Measurements from ENCODE around the gene ACY1.
A peak's percentile ranks its signal among the peaks of the same experiment; 100 is the strongest.
"Not testable (repeated sequence)": the region's sequence is repeated elsewhere in the genome, so short reads cannot be mapped to it uniquely, and the experiment has no call there.

Gene ACY1

DNA sequence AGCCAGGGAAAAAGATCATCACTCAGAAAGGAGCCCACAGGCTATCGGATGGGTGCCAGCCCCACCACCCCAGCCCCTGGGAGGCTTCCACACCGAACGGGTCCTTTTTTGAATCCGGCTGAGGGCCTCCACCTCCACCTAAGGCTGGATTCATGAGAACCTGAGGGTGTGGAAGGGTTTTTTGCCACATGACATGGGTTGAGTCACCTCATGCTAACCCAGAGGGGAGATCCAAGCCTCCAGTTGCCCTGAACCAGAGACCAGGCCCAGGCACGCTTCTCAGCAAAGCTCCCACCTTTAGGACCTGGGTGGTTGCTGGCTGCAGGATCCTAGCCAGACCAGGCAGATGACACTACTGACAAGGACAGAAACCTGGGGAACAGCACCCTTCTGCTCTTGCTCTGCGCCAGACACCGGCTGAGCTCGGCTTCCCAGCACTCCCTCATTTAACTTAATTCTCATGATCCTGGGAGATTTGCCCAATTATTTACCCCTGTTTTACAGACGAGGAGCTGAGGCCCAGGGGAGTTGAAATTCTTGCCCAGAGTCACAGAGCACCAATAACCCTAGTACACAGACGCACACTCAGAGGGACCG, 47.5 kb downstream of the ACY1 start:
- no peak for DNase-seq

DNA sequence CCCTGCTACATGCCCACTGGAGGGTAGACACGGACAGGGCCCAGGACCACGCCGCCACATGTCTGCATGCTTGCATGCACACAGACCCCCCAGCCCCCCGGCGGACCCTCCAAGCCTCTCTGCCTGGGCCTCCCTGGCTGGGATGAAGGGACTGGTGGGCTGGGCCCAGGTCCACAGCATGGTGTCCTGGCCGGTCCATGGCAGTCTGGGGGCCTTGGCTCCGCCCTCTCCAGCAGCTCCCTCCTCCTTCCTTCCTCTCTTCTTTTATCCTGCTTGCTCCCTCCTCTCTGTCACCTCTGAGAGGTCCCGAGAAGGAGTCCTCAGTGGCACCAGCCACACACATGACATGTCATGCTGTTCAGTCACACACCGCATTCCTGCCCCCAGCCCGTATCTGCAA, 48.6 kb downstream of the ACY1 start:
- no peak for DNase-seq

DNA sequence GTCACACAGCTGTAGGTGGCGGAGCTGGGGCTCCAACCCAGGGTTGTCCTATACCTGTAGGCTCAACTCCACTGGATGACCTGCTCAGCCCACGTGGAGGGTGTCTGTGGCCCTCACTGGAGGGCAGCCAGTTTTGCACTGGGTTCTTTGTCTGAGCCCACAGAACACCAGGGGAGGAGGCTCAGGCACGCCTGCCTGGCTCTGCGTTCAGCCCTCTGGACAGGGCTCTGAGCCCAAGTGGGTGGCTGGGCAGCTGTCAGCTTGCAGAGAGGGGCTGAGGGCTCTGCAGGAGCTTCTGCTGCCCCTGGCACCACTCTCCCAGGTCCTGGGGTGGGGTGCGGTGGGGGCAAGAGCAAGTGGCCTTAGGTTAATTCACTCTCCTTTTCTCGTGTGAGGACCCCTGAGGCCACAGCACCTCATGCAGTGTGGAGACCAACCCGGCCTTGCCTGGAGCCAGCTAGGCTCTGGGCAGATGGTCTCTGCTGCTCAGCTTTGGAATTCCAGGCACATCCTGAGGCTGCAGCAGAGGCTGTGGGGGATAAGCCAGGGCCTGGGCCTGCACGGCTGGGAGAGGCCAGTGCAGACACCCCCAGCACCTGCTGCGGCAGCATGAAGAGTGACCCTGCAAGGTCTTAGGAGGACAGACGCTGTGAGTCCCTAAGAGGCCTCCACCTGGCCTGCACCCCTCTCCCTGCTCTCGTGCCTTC, 49.5 kb downstream of the ACY1 start:
- no peak for DNase-seq

DNA sequence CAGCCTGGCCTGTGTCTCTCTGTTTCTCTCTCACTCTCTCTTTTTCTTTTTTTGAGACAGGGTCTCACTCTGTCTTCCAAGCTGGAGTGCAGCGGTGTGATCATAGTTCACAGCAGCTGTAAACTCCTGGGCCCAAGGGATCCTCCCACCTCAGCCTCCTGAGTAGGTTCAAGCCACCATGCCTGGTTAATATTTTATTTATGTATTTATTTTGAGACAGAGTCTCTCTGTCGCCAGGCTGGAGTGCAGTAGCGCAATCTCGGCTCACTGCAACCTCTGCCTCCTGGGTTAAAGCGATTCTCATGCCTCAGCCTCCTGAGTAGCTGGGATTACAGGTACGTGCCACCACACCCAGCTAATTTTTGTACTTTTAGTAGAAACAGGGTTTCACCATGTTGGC, 50.4 kb downstream of the ACY1 start:
- not testable (repeated sequence) for DNase-seq

DNA sequence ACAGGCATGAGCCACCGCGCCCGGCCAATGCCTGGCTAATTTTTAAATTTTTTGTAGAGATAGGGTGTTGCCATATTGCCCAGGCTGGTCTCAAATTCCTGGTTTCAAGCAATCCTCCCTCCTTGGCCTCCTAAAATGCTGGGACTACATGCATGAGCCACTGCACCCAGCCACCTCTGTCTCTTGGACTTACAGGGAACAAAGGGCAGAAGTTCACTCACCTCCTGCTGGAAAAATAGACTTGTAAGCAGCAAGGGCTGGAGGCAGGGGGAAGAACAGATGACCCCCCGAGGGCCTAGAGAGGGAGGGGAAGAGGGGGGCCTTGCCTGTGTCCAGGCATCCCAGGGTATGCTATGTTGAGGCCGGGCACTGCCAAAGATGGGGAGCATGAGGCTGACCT, 50.9 kb downstream of the ACY1 start:
- no peak for DNase-seq

DNA sequence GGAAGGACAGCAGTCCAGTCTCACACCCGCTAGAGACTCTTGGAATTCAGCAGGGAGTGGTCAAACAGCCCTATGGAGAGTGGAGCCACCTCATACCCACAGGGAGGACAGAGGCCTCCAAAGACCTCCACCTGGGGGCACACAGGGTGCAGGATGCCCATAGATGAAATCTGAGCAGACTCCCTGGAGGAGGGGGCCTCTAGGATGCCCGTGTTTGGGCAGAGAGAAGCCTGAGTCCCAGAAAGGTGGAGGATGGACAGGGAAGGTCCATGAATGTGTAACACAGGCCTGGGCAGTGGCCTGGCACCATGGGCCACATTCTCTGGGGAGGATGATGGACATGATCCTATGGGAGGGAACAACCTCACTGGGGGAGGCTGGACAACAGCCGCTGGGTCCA, 51.3 kb downstream of the ACY1 start:
- DNase-seq, result no peak

DNA sequence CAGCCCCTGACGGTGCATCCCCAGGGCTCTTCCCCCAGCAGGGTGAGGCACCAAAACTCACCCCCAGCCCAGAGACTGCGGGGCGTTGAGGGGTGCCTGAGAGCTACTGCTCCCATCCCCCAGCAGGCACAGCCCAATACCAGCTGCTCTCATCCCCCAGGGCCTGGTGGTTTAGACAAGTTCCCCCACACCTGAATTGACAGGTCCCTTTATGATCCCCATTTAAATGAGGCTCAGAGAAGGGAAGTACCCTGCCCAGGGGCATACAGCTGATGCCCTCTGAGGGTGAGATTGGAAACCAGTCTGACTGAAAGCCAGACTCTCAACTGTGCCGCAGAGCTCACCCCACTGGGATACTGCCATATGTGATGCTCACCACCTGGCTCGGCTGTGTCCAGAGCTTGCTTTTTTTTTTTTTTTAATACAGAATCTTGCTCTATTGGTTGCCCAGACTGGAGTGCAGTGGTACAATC, 52.9 kb downstream of the ACY1 start:
- no peak for DNase-seq

DNA sequence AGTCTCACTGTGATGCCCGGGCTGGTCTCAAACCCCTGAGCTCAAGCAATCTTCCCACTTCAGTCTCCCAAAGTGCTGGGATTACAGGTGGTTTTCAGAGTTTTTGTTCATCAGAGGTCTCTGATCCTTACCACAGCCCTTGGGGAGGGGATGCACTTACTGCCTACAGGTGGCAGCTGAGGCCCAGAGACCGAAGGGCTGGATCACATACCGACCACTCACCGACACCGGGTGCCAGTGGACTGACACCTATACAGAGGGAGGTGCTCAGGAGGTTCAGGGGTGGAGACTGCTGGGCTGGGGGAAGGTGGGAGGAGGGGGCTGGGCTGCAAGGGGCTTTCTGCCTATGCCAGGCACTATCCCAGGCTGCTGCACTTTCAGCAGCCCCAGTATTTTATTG, 53.5 kb downstream of the ACY1 start:
- DNase-seq, result peak; percentile 22 to 48

DNA sequence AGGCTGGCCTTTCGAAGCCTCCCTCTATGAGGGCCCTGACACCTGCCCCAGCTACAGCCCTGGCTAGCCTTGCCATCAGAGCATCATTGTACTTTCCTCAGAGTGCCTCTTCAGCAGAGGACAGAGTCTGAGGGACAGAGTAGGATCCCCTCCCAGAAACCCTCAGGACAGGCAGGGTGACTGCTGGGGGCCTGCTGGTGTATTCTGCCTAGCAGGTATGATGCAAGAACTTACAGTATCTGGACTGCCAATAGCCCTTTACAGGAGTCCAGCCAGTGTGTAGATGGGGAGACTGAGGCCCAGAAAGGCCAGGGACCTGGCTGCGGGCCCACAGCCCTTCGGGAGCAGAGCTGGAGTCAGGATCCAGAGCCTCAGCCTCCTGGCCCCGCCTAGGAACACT, 54.0 kb downstream of the ACY1 start:
- no peak for DNase-seq

DNA sequence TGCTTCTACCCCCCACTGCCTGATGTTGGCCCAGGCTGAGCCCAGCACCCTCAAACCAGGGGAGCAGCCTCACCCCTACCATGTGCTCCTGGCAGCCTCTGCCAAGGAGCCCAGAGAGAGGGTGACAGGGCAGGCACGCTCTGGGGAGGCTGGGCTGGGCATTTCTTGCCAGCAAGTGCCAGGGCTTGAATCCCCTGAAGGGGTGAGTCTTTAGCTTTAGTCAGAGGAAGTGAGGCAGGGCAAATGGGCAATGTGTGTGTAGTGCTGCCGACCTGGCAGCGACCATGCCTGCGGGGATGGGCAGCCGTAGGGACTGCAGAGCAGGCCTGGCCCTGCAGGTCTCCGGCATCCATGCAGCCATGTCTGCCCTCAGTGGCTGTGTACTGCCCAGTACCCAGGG, 54.9 kb downstream of the ACY1 start:
- no peak for DNase-seq

Data from CD4-positive, alpha-beta T cell treated with Interleukin-1 beta for 1 hour (primary cell).